Uterus (tissue), 2 donors: Measurements from ENCODE around the gene UVRAG.

ENCODE experiments used
- CTCF ChIP-seq, 4 experiments: fragments of 200-600 bp in 2 of 4; fragments of 450-650 bp in 2 of 4; sonication (generic) in 2 of 4; IDR thresholded peaks; one replicate each; pipeline ENCODE4 v1.5.1; 2016 to 2019; ENCODE audit warnings: antibody characterized with exemption in 4 of 4, mild to moderate bottlenecking in 2 of 4, moderate library complexity in 1 of 4
- POLR2A ChIP-seq, 2 donors: fragments of 450-650 bp; IDR thresholded peaks; one replicate each; pipeline ENCODE4 v1.6.1; 2016; ENCODE audit warnings: antibody characterized with exemption in 2 of 2, mild to moderate bottlenecking in 1 of 2, moderate library complexity in 1 of 2

GRCh38 chr11:75869661-75870455 lies 54.8 kb downstream of the UVRAG start:
- TF ChIP-seq POLR2A (IDR thresholded peaks at IDR 0.05) = no peak
- no peak for TF ChIP-seq CTCF (IDR thresholded peaks at IDR 0.05)
